ES-I3 (cell line): ENCODE measurements around the gene LRRC74B.

Experiments
- H3K36me3 ChIP-seq: 2 replicates; pipeline ENCODE4 v1.6.1; 2013; ENCODE audit warnings: mild to moderate bottlenecking, low read length, control low read depth, moderate library complexity; ENCODE audit not compliant: insufficient read depth
- H3K4me1 ChIP-seq: 2 replicates; pipeline ENCODE4 v1.6.1; 2013; ENCODE audit warnings: mild to moderate bottlenecking, control low read depth, low read length; ENCODE audit not compliant: insufficient read depth
- H3K9ac ChIP-seq: 2 replicates; pipeline ENCODE4 v1.6.1; 2013; ENCODE audit warnings: low read depth, mild to moderate bottlenecking, low read length, moderate library complexity
- H3K9me3 ChIP-seq: 2 replicates; pipeline ENCODE4 v1.6.1; 2013; ENCODE audit warnings: mild to moderate bottlenecking, low read length, moderate library complexity; ENCODE audit not compliant: control insufficient read depth, insufficient read depth

LRRC74B gene

DNA sequence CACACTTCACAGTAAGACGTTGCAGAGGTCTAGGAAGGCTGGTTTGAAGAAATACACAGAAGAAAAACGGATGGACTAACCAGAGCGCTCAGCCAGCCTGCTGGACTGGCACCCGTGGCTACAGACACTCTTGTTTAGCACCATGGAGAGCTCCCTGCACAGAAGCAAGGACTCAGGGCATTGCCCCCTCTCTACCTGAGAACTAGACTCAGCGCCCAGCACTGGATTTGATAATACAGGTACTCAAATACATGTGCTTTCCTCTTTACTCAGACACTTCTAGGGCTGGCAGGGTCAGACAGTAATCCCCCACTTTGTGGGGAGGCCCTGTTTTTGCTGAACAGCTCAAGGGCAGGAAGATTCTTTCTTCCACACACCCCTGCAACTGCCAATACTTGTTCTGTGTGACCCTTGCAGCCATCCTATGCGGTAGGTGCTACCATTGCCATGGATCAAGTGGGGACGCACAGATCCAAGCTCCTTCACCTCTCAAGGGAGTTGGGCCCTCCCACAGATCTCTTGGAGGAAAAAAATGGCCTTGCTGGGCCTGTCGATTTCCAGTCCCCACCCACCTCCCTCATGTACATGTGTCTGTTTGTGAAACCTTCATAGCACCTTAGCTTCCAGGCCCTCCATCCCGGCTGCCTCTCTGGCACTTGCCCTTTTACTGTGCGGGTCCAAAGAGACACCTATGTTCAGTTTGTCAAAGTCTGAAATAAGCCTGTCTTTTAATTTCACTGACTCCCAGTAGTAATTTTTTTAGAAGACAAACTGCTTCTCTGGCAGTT, 35.9 kb upstream of the LRRC74B start:
- Histone ChIP-seq H3K4me1 (peaks cover 2% of the 10 kb centered on the region; the same call in 1 of the 2 replicates), H3K9ac (no peak overlapping the region), H3K9me3 (no peaks in the 10 kb centered on the region), H3K36me3 (no peaks in the 10 kb centered on the region)

DNA sequence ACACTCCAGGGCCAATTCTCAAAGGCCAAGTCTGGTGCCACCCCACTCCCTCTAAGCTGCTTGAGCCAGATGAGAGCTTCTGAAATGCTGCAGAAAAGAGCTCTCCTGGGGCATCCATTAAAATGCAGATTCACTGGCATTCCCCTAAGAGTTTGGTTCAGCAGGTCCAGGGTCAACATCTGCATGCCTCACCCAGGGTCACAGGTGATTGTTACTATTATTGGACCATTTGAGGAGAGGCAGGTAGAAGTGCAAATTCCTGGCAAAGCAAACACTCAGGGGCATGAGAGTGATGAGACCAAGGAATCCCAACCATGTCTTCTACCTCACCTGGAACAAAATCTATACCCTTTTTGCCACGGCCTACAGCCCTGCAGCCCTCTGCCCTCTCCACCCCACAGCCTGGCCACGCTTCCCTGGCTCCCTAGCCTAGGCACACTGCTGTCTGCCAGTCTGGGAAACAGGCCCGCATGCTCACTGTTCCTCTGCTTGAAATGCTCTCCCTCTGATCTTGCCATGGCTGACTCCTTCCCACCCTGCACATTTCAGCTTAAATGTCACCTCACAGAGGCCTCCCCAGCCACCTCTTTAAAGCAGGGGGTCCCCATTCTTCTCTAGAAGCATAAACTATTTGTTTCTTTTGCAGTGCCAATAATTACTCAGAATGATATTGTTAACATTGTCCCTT, 35.2 kb upstream of the LRRC74B start:
- H3K9ac ChIP-seq: no peak overlapping the region
- H3K4me1 ChIP-seq: peaks cover 2% of the 10 kb centered on the region; the same call in 1 of the 2 replicates
- H3K36me3 ChIP-seq: no peaks in the 10 kb centered on the region
- no peaks in the 10 kb centered on the region for H3K9me3 ChIP-seq

DNA sequence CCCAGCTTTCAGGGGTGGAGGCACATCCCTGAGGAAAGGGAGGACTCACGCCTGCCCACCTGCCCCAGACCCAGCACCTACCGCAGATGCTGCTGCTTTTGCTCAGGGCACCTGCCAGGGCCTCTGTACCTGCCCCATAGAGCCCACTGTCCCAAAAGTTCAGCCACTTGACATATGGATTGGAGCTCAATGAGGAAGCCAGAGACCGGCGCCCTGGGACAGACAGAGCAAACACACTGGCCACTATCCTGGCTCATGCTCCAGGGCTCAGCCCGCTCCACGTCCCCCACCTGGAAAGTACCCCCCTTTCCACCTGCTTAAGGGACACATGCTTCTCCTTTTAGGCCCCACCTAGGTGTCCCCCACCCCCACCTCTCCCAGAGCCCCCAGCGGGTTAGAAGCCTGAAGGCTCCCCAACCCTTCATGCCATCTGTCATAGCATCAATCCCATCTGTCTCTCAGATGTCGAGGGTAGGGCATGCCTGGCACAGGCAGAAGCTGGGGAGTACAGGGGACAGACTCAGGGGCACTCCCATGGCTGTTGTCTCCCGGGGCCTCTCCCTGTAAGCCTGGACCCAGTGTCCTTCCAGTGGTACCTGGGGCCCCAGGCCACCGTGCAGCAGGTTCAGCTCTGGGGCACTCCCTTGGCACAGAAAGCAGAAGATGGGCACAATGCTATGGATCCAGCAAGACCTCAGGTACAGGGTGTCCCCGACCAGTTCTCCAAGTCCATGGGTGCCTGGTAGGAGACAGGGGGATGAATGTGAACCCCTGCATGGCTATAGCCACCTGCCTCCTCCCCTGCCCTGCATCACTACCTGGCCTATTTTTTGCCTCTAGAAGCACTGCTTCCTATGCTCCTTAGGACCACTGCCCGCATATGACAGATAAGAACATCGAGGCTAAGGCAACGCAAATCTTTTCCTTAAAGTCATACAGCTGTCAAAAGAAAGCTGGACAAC, 33.0 kb upstream of the LRRC74B start:
- no peaks in the 10 kb centered on the region for H3K9me3 ChIP-seq
- no peak overlapping the region for H3K9ac ChIP-seq
- peaks cover 2% of the 10 kb centered on the region; the same call in 1 of the 2 replicates for H3K4me1 ChIP-seq
- no peaks in the 10 kb centered on the region for H3K36me3 ChIP-seq

DNA sequence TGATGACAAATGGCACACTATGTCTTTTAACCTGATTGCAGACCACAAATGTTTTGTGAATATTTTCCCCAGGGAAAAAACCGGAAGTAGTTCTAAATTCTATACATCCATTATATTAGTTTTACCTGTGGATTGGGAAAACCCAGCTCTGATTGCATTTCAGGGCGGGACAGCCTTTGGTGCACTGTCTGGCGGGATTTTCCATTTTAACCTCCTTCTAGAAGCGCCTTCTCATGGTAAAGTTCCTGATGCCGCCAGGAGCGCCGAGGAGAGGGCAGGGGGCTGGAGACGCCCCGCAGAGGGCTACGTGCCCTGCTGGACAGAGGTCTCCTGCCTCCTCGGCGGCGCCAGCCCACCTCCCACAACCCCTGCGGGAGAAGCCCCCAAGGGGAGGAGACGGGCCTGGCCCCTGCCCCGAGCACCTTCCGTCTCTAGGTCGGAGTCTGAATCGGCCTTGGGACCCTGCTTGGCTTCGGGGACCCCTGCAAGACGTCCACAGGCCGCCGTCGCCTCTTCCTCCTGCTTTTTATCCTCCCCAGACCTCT, 32.0 kb upstream of the LRRC74B start:
- no peaks in the 10 kb centered on the region for H3K9me3 ChIP-seq
- no peaks in the 10 kb centered on the region for H3K36me3 ChIP-seq
- peaks cover 2% of the 10 kb centered on the region; the same call in 1 of the 2 replicates for H3K4me1 ChIP-seq
- peak overlapping the region; percentile 69 for H3K9ac ChIP-seq

DNA sequence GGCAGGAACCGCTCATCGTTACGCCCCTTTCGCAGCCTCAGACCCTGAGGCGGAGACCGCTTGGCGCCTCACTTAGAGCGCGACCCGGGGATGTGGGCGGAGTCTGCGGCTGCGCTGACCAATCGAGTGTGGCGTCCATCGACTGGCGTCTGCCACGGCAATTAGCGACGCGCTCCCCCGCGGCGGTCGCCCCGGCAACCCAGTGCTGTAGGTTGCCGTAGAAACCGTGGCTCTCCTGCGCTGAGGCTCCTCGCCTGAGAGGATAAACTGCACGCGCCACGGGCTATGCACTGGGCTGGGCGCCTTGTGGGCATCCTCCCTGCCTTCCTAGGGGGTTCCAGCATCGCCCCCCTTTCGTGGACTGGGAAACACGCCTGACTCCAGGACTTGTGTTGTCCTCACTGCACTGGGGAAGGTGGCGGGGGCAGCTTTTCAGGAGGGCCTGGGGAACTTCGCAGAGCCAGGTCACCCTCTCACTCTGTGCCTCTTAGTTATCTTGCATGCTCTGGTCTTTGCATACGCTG, 31.5 kb upstream of the LRRC74B start:
- Histone ChIP-seq H3K9me3 (no peaks in the 10 kb centered on the region), H3K9ac (peak overlapping the region; percentile 69), H3K36me3 (no peaks in the 10 kb centered on the region), H3K4me1 (peaks cover 2% of the 10 kb centered on the region; the same call in 1 of the 2 replicates)

DNA sequence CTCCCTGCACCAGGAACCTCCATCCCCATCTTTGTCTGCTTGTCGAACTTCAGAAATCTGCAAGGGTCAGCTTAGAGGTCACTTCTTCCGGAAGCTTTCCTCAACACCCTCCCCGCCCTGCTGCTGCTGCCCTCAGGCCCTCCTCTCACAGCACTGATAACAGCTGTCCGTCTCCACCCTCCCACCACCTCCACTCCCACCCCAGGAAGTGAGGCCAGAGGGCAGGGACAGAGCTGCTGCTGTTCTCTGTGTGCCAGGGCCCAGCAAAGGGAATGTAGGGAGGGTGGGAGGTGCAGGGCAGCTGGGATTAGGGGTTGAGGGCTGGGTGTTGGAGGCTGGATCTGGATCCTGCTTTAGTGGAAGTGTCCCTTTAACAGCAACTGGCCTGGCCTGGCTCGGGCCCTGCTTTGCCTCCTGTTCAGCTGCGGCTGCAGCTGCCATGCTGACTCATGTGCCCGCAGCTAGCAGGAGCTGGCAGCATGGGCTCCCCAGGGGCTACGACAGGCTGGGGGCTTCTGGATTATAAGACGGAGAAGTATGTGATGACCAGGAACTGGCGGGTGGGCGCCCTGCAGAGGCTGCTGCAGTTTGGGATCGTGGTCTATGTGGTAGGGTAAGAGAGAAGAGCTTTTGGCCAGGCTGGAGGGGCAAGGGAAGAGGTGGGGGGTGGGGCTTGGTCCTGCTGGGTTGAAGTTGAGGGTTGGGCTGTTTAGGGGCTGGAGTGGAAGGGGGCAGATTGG, 30.9 kb upstream of the LRRC74B start, which contains the start of gene P2RX6:
Gene P2RX6, plus strand, starts transcription at position 440 of the 740 bp plus-strand sequence. Its CDS starts 10 bp downstream, at position 450.
- Histone ChIP-seq H3K4me1 (peaks cover 2% of the 10 kb centered on the region; the same call in 1 of the 2 replicates), H3K9ac (peak within 1 kb of the TSS; percentile 69), H3K36me3 (no peaks in the 10 kb centered on the region), H3K9me3 (no peaks in the 10 kb centered on the region)

DNA sequence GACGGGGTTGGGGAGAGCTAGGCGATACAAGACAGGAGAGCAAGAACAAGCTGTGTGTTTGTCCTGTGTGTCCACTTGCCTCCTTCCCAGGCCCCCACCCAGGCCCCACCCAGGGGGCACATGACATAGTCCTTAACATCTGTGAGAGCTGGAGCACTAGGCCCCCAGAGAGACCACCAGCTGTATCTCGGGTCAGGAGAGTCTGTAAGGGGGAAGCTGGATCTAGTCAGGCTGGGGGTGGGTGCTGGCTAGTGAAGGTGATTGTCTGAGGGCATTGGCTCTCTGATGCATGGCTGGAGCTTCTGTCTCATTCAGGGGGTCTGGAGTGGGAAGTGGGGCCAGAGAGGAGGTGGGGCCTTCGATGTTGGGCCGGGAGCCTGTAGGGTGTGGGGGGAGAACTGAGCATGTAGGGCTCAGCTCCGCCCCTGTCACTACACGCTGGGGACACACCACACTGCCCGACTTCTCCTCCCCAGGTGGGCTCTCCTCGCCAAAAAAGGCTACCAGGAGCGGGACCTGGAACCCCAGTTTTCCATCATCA, 30.2 kb upstream of the LRRC74B start:
- H3K9ac ChIP-seq: no peak overlapping the region; the same call in 1 of the 2 replicates
- H3K4me1 ChIP-seq: peaks cover under 1% of the 10 kb centered on the region; the same call in 1 of the 2 replicates
- no peaks in the 10 kb centered on the region for H3K9me3 ChIP-seq
- no peaks in the 10 kb centered on the region for H3K36me3 ChIP-seq

DNA sequence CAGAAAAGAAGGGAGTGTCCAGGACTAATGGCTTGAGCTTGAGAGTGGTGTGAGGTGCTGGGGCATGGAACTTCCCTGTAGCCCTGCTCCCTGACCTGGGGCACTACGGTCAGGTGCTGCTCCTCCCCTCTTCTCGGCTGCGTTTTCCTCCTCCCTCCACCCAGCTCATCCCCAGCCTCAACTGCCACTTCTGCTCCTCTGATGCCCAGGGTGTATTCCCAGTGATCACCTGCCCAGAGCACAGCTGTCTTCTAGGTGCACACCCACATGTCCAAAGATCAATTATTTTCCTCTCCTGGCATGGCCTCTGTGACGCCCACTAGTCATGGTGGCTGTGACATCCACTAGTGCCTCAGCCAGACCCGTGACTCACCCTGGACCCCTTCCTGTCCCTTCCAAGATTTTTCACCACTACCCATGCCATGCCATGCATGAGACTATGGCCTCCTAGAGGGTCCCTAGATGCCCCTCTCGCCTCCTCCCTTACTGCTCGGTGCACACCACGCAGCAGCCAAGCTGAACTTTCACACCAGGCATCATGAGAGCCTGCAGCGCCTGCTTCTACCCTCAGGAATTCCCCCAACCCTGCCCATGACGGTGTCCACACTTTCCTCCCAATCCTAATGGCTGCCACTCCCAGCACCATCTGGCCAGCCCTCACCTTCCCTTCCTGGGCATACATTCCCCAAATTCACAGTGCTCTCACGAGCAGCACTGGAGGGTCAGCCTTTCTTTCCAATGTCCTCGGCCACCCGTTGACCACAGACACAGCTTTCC, 28.9 kb upstream of the LRRC74B start:
- Histone ChIP-seq H3K36me3 (no peaks in the 10 kb centered on the region), H3K9ac (no peak overlapping the region), H3K4me1 (no peaks in the 10 kb centered on the region), H3K9me3 (no peaks in the 10 kb centered on the region)

DNA sequence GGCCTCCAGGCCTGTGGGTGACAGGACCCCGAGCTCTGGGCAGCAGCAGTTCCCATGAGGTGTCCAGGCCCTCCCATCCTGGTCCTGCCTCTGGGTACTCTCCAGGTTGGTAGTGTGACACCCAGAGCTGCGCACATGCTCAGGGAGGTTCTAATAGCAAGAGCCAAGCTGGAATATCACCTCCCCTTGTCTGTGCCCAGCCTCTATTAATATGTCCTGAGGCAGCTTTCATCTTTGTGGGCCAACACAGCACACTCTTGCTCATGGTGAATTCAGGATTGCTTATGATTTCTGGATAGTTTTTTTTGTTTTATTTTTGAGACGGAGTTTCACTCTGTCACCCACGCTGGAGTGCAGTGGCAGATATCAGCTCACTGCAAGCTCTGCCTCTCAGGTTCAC, 27.4 kb upstream of the LRRC74B start:
- Histone ChIP-seq H3K36me3 (no peaks in the 10 kb centered on the region), H3K4me1 (no peaks in the 10 kb centered on the region), H3K9ac (no peak overlapping the region), H3K9me3 (no peaks in the 10 kb centered on the region)

DNA sequence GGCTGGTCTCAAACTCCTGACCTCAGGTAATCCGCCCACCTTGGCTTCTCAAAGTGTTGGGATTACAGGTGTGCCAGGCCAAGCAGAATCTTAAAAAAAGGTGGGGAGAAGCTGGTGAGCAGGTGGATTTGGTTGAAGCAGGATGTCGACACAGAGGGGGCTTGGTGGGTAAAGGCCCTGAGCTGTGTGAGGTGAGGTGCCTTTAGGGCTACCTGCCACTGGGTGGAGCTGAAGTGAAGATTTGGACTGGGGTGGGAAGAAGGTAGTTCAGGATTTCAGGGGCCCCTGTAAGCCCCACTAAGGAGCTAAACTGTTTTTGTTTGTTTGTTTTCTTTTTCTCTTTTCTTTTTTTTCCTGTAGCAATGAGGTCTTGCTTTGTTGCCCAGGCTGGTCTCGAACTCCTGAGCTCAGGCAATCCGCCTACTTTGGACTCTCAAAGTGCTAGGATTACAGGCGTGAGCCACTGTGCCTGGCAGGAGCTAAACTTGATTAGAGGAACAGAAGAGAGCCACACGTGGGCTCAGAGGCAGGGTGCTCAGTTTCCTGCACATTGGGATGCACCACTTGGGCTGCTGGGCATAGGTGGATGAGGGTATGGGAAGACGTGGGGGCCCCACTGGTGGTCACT, 24.8 kb upstream of the LRRC74B start:
- no peaks in the 10 kb centered on the region for H3K4me1 ChIP-seq
- no peak overlapping the region for H3K9ac ChIP-seq
- H3K9me3 ChIP-seq: no peaks in the 10 kb centered on the region
- no peaks in the 10 kb centered on the region for H3K36me3 ChIP-seq

DNA sequence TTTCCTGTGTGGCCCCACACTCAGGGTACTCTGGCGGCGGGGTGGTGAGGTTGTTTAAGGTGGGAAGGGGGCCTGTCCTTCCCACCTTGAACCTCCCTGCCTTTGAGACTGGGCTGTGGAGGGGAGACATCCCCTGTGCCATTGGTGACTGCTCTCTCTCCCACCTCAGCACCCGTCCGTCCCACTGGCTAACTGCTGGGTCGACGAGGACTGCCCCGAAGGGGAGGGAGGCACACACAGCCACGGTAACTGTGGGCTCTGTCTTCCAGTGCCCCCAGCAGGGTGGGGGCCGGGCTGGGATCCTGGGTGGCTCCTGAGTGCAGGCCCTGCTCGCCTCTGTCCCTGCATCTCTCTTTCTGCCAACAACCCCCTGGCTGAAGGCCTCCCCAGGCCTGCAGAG, 23.2 kb upstream of the LRRC74B start:
- Histone ChIP-seq H3K4me1 (no peaks in the 10 kb centered on the region), H3K9ac (no peak overlapping the region), H3K9me3 (no peaks in the 10 kb centered on the region), H3K36me3 (no peaks in the 10 kb centered on the region)

DNA sequence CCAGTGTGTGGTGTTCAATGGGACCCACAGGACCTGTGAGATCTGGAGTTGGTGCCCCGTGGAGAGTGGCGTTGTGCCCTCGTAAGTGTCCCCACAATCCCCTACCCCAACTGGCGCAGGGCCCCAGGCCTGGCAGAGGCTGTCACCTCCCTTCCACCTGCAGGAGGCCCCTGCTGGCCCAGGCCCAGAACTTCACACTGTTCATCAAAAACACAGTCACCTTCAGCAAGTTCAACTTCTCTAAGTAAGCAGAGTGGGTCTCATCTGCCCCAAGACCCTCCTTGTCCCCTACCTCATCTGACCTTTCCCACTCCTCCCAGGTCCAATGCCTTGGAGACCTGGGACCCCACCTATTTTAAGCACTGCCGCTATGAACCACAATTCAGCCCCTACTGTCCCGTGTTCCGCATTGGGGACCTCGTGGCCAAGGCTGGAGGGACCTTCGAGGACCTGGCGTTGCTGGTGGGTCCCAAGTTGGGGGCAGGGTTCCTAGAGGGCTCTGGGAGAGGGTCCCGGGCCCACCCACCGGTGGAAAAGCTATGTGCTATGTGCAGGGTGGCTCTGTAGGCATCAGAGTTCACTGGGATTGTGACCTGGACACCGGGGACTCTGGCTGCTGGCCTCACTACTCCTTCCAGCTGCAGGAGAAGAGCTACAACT, 22.7 kb upstream of the LRRC74B start:
- Histone ChIP-seq H3K4me1 (no peaks in the 10 kb centered on the region), H3K9me3 (no peaks in the 10 kb centered on the region), H3K36me3 (no peaks in the 10 kb centered on the region)

More for the DNA sequence above, 22.7 kb upstream of the LRRC74B start:
- no peak overlapping the region for H3K9ac ChIP-seq
